Left lung (tissue), 10 donors: ENCODE data around the gene POFUT2. TPM values are rescaled to one million over a fixed set of nuclear protein-coding genes. Genes with fewer than 3 reads are reported as not detected.

Experiments
- ATAC-seq: fragments of 200-7000 bp; cut with Tn5 transposase; one replicate; pipeline ENCODE4 v1.9.1; 2020; ENCODE audit warnings: moderate library complexity
- DNase-seq, 4 donors: peaks; one replicate each; pipeline ENCODE4 v3.0.0-alpha.2; 2013 to 2020
- H3K27ac ChIP-seq, 2 donors: fragments of 200-600 bp; sonication (generic) in 1 of 2; one replicate each; pipeline versions ENCODE4 v1.5.0 to v1.8.0; 2020 to 2021
- H3K27me3 ChIP-seq, 2 donors: fragments of 200-600 bp; sonication (generic) in 1 of 2; one replicate each; pipeline versions ENCODE4 v1.5.0 to v1.8.0; 2020 to 2021
- H3K36me3 ChIP-seq, 2 donors: fragments of 200-600 bp; sonication (generic) in 1 of 2; one replicate each; pipeline versions ENCODE4 v1.5.0 to v1.8.0; 2020 to 2021
- H3K4me1 ChIP-seq, 2 donors: fragments of 200-600 bp; one replicate each; pipeline ENCODE4 v1.8.0; 2021
- H3K4me3 ChIP-seq, 2 donors: fragments of 200-600 bp; sonication (generic) in 1 of 2; one replicate each; pipeline versions ENCODE4 v1.5.0 to v1.8.0; 2020 to 2021; ENCODE audit warnings: mild to moderate bottlenecking in 1 of 2
- H3K9me3 ChIP-seq, 2 donors: fragments of 200-600 bp; sonication (generic) in 1 of 2; one replicate each; pipeline versions ENCODE4 v1.5.0 to v1.8.0; 2020 to 2021
- CTCF ChIP-seq, 2 donors: fragments of 200-600 bp; sonication (generic) in 1 of 2; IDR thresholded peaks; one replicate each; pipeline versions ENCODE4 v1.5.0 to v1.8.0; 2021; ENCODE audit warnings: antibody characterized with exemption in 2 of 2
- intact Hi-C, 2 donors: fragments of 100-400 bp; cut with DNase I; formaldehyde crosslinking; loops; one replicate each; pipeline versions ENCODE4 v1.11.2 to v1.14.2; 2022
- polyA plus RNA-seq, 6 donors: library from polyadenylated mRNA; unstranded; fragments of 120-200 nt; gene quantifications; one replicate each; pipeline ENCODE4 v1.2.1, GENCODE V29; 2013; ENCODE audit not compliant: insufficient read length in 6 of 6
- total RNA-seq, 2 donors: library from RNA; stranded (reverse); fragmentation: NEBNext Ultra II Directional; extraction: Animal tissue kit (Norgen Biotek cat#: 25700); gene quantifications; one replicate each; pipeline ENCODE4 v1.2.1, GENCODE V29; 2021
- donor health status: DM: no; HTN: yes; CAD: no.
- donor health status: DM: no; HTN: no; CAD: no.

POFUT2 gene
- total and polyA plus RNA-seq, 8 donors, result 30.4 to 44.2 (median 34.2) TPM

GRCh38 chr21:45294509-45295291 is 7.0 kb upstream of the POFUT2 start:
- H3K27ac ChIP-seq, result peak overlapping the region; percentile 83 to 91
- TF ChIP-seq CTCF (IDR thresholded peaks at IDR 0.05), result no peak
- H3K36me3 ChIP-seq, result no peaks in the 10 kb centered on the region
- H3K4me3 ChIP-seq, result peak overlapping the region in 1 of 2 donors; percentile 7
- no peaks in the 10 kb centered on the region for H3K9me3 ChIP-seq
- ATAC-seq (peak; percentile 61), DNase-seq (peak; percentile 73 to 91 (median 80))
- intact Hi-C loops, result no loop called here
- peaks cover 31 to 34% of the 10 kb centered on the region in 2 donors for H3K4me1 ChIP-seq
- no peaks in the 10 kb centered on the region for H3K27me3 ChIP-seq

- peak; percentile 3 for ATAC-seq
- peak overlapping the region; percentile 83 to 91 for H3K27ac ChIP-seq
- no peak for TF ChIP-seq CTCF (IDR thresholded peaks at IDR 0.05)
- peaks cover 27 to 38% of the 10 kb centered on the region in 2 donors for H3K4me1 ChIP-seq
- peak in 2 of 4 donors; percentile 29 to 76 for DNase-seq
- no peaks in the 10 kb centered on the region for H3K27me3 ChIP-seq
- H3K36me3 ChIP-seq, result no peaks in the 10 kb centered on the region
- peak overlapping the region in 1 of 2 donors; percentile 7 for H3K4me3 ChIP-seq
- H3K9me3 ChIP-seq, result no peaks in the 10 kb centered on the region
- intact Hi-C loops, result loop anchor here in 1 of 2 donors (2.0 kb wide), 1 partner anchor 145 kb away; no protein-coding TSS in a partner anchor
These were observed 6.2 kb upstream of the POFUT2 start for GRCh38 chr21:45293726-45294401.

- TF ChIP-seq CTCF (IDR thresholded peaks at IDR 0.05), result no peak
These were observed 5.6 kb upstream of the POFUT2 start for GRCh38 chr21:45293220-45293725.

GRCh38 chr21:45292399-45293219 is 4.9 kb upstream of the POFUT2 start:
- peak overlapping the region; percentile 83 to 91 for H3K27ac ChIP-seq
- no peaks in the 10 kb centered on the region for H3K27me3 ChIP-seq
- peaks cover 27 to 45% of the 10 kb centered on the region in 2 donors for H3K4me1 ChIP-seq
- peak; percentile 97 for TF ChIP-seq CTCF (IDR thresholded peaks at IDR 0.05)
- peak; percentile 81 for ATAC-seq
- H3K4me3 ChIP-seq, result no peak overlapping the region
- no peaks in the 10 kb centered on the region for H3K36me3 ChIP-seq
- intact Hi-C loops, result loop anchor here in 1 of 2 donors (2.0 kb wide), 1 partner anchor 146 kb away; no protein-coding TSS in a partner anchor
- peak; percentile 80 to 93 (median 87) for DNase-seq
- H3K9me3 ChIP-seq, result no peaks in the 10 kb centered on the region

More at GRCh38 chr21:45293220-45293725, 5.6 kb upstream of the POFUT2 start:
- no peaks in the 10 kb centered on the region for H3K9me3 ChIP-seq
- peak in 1 of 4 donors; percentile 74 for DNase-seq
- no peak overlapping the region for H3K4me3 ChIP-seq
- H3K4me1 ChIP-seq, result peaks cover 27 to 44% of the 10 kb centered on the region in 2 donors
- no peaks in the 10 kb centered on the region for H3K27me3 ChIP-seq
- H3K27ac ChIP-seq, result peak overlapping the region; percentile 83 to 91
- intact Hi-C loops, result loop anchor here in 1 of 2 donors (2.0 kb wide), 1 partner anchor 146 kb away; no protein-coding TSS in a partner anchor
- no peak for ATAC-seq
- H3K36me3 ChIP-seq, result no peaks in the 10 kb centered on the region
